ENCODE data around the gene NKX1-2.
"Not testable (repeated sequence)": the region's sequence is repeated elsewhere in the genome, so short reads cannot be mapped to it uniquely, and the experiment has no call there.

Gene NKX1-2

GRCh38 chr10:124451276-124451675 is 1.4 kb upstream of the NKX1-2 start:
- no peak for DNase-seq (ENCODE audit: low read depth)

- DNase-seq (ENCODE audit: low read depth), result no peak
Observed at GRCh38 chr10:124450783-124451057, 885 bp upstream of the NKX1-2 start.

GRCh38 chr10:124449170-124450011 is 444 bp downstream of the NKX1-2 start:
- DNase-seq (ENCODE audit: low read depth), result no peak

GRCh38 chr10:124448696-124449169 is 1.1 kb downstream of the NKX1-2 start:
- DNase-seq (ENCODE audit: low read depth), result no peak

- DNase-seq (ENCODE audit: low read depth), result no peak
Observed at GRCh38 chr10:124447751-124448466, 1.9 kb downstream of the NKX1-2 start.

- no peak for DNase-seq (ENCODE audit: low read depth)
Observed at GRCh38 chr10:124446830-124447750, 2.7 kb downstream of the NKX1-2 start.

- DNase-seq (ENCODE audit: low read depth), result not testable (repeated sequence)
Observed at GRCh38 chr10:124441694-124442093, 8.1 kb downstream of the NKX1-2 start.

- DNase-seq (ENCODE audit: low read depth), result no peak
Observed at GRCh38 chr10:124436191-124436638, 13.6 kb downstream of the NKX1-2 start.

- DNase-seq (ENCODE audit: low read depth), result not testable (repeated sequence)
Observed at GRCh38 chr10:124435683-124436082, 14.2 kb downstream of the NKX1-2 start.

GRCh38 chr10:124433461-124433860 is 16.4 kb downstream of the NKX1-2 start:
- no peak for DNase-seq (ENCODE audit: low read depth)

GRCh38 chr10:124430077-124430476 is 19.8 kb downstream of the NKX1-2 start:
- no peak for DNase-seq (ENCODE audit: low read depth)

- DNase-seq (ENCODE audit: low read depth), result no peak
Observed at GRCh38 chr10:124429576-124429975, 20.3 kb downstream of the NKX1-2 start.

- DNase-seq (ENCODE audit: low read depth), result no peak
Observed at GRCh38 chr10:124428207-124428777, 21.5 kb downstream of the NKX1-2 start.

- DNase-seq (ENCODE audit: low read depth), result no peak
Observed at GRCh38 chr10:124425227-124425962, 24.4 kb downstream of the NKX1-2 start.

GRCh38 chr10:124423813-124424212 is 26.0 kb downstream of the NKX1-2 start:
- DNase-seq (ENCODE audit: low read depth), result no peak

- DNase-seq (ENCODE audit: low read depth), result no peak
Observed at GRCh38 chr10:124422742-124423141, 27.1 kb downstream of the NKX1-2 start.

- DNase-seq (ENCODE audit: low read depth), result no peak
Observed at GRCh38 chr10:124420254-124420653, 29.6 kb downstream of the NKX1-2 start.

GRCh38 chr10:124419635-124420034 is 30.2 kb downstream of the NKX1-2 start:
- DNase-seq (ENCODE audit: low read depth), result no peak

GRCh38 chr10:124418726-124419501 is 30.9 kb downstream of the NKX1-2 start, which contains the start of gene OAT:
Gene OAT (minus strand): TSS chr10:124418923. CDS start chr10:124412171, 6,752 bp downstream.
- DNase-seq (ENCODE audit: low read depth), result peak; percentile 65

Measured in non-pigmented ciliary epithelial cell (primary cell).